HEK293T (cell line): ENCODE data around the gene PPWD1.

Experiments used
- CTCF ChIA-PET: fragments of 350-600 bp; formaldehyde crosslinking; extraction: SDS; loops from one replicate; lab custom pipeline; 2021; ENCODE audit warnings: antibody characterized with exemption, inconsistent platforms; lab: Yijun Ruan, JAX
- POLR2A ChIA-PET: fragments of 350-600 bp; formaldehyde crosslinking; extraction: SDS; loops from one replicate; lab custom pipeline; 2020; ENCODE audit warnings: antibody characterized with exemption, inconsistent platforms; lab: Yijun Ruan, JAX
- DNase-seq: peaks from one replicate; pipeline ENCODE4 v3.0.0; 2012; ENCODE audit warnings: mixed read lengths; ENCODE audit errors: extremely low spot score
- ARNT ChIP-seq: fragments of 450-650 bp; IDR thresholded peaks from 2 replicates; pipeline ENCODE4 v1.6.1; 2017; ENCODE audit warnings: mild to moderate bottlenecking
- BHLHE40 ChIP-seq: fragments of 450-650 bp; IDR thresholded peaks from 2 replicates; pipeline ENCODE4 v1.6.1; 2016; ENCODE audit warnings: mild to moderate bottlenecking, moderate library complexity, borderline replicate concordance
- CTBP1 ChIP-seq: fragments of 450-650 bp; IDR thresholded peaks from 2 replicates; pipeline ENCODE4 v1.6.1; 2016; ENCODE audit warnings: borderline replicate concordance
- ELF4 ChIP-seq: fragments of 450-650 bp; IDR thresholded peaks from 2 replicates; pipeline ENCODE4 v1.6.1; 2017; ENCODE audit warnings: antibody characterized with exemption
- FOXA1 ChIP-seq: fragments of 450-650 bp; IDR thresholded peaks from 2 replicates; pipeline ENCODE4 v1.6.1; 2016; ENCODE audit warnings: mild to moderate bottlenecking
- FOXK2 ChIP-seq: fragments of 450-650 bp; IDR thresholded peaks from 2 replicates; pipeline ENCODE4 v1.6.1; 2016; ENCODE audit warnings: mild to moderate bottlenecking
- FOXM1 ChIP-seq: fragments of 450-650 bp; IDR thresholded peaks from 2 replicates; pipeline ENCODE4 v1.6.1; 2017; ENCODE audit warnings: mild to moderate bottlenecking, borderline replicate concordance
- HDGF ChIP-seq: fragments of 450-650 bp; IDR thresholded peaks from 2 replicates; pipeline ENCODE4 v1.6.1; 2017; ENCODE audit warnings: antibody characterized with exemption, borderline replicate concordance
- L3MBTL2 ChIP-seq: fragments of 450-650 bp; conservative IDR thresholded peaks from 2 replicates; pipeline ENCODE4 v1.6.1; 2016; ENCODE audit warnings: mild to moderate bottlenecking
- LEF1 ChIP-seq: fragments of 450-650 bp; IDR thresholded peaks from 2 replicates; pipeline ENCODE4 v1.6.1; 2017; ENCODE audit warnings: mild to moderate bottlenecking, borderline replicate concordance
- NFRKB ChIP-seq: fragments of 450-650 bp; IDR thresholded peaks from 2 replicates; pipeline ENCODE4 v1.6.1; 2016; ENCODE audit warnings: mild to moderate bottlenecking, moderate library complexity
- PKNOX1 ChIP-seq: fragments of 450-650 bp; IDR thresholded peaks from 2 replicates; pipeline ENCODE4 v1.6.1; 2016
- SP1 ChIP-seq: fragments of 450-650 bp; IDR thresholded peaks from 2 replicates; pipeline ENCODE4 v1.6.1; 2017
- SUZ12 ChIP-seq: fragments of 450-650 bp; IDR thresholded peaks from 2 replicates; pipeline ENCODE4 v1.6.1; 2016; ENCODE audit warnings: mild to moderate bottlenecking
- TARDBP ChIP-seq: fragments of 450-650 bp; IDR thresholded peaks from 2 replicates; pipeline ENCODE4 v1.6.1; 2016
- ZNF384 ChIP-seq: fragments of 450-650 bp; IDR thresholded peaks from 2 replicates; pipeline ENCODE4 v1.6.1; 2016

Gene PPWD1

GRCh38 chr5:65556718-65557117 lies 6.4 kb upstream of the PPWD1 start:
- TF ChIP-seq NFRKB (no peak), FOXK2 (no peak), ZNF384 (no peak), PKNOX1 (no peak), FOXM1 (no peak), SUZ12 (no peak), LEF1 (no peak), HDGF (no peak), CTBP1 (no peak), BHLHE40 (no peak), ARNT (no peak), FOXA1 (no peak), SP1 (no peak), L3MBTL2 (no peak), ELF4 (no peak), TARDBP (no peak)
- ChIA-PET CTCF (no interaction called here), POLR2A (no interaction called here)
- DNase-seq: no peak

- DNase-seq: no peak
- POLR2A ChIA-PET: interaction anchor here (1.0 to 1.8 kb wide), 3 partner anchors 10 to 82 kb away, joined by 3 to 10 read pairs (median 3); partner anchors contain the start of gene ADAMTS6
- CTCF ChIA-PET: no interaction called here
- TF ChIP-seq SP1 (no peak), LEF1 (no peak), FOXK2 (no peak), ZNF384 (no peak), ARNT (no peak), CTBP1 (no peak), ELF4 (no peak), FOXM1 (no peak), HDGF (no peak), SUZ12 (no peak), FOXA1 (no peak), BHLHE40 (no peak), L3MBTL2 (no peak), PKNOX1 (no peak), NFRKB (no peak), TARDBP (no peak)
Measured at GRCh38 chr5:65563777-65564176, 681 bp downstream of the PPWD1 start.

GRCh38 chr5:65566505-65566904 lies 3.4 kb downstream of the PPWD1 start:
- POLR2A ChIA-PET: no interaction called here
- CTCF ChIA-PET: no interaction called here
- TF ChIP-seq FOXK2: no peak
- TF ChIP-seq CTBP1: no peak
- TF ChIP-seq TARDBP: no peak
- no peak for TF ChIP-seq ELF4
- no peak for TF ChIP-seq FOXA1
- TF ChIP-seq NFRKB: no peak
- TF ChIP-seq BHLHE40: no peak
- TF ChIP-seq ZNF384: no peak
- TF ChIP-seq SUZ12: no peak
- TF ChIP-seq ARNT: no peak
- no peak for TF ChIP-seq FOXM1
- no peak for TF ChIP-seq SP1
- TF ChIP-seq PKNOX1: no peak
- TF ChIP-seq LEF1: no peak
- no peak for TF ChIP-seq L3MBTL2
- no peak for TF ChIP-seq HDGF
- DNase-seq: no peak

- ChIA-PET POLR2A (no interaction called here), CTCF (no interaction called here)
- no peak for TF ChIP-seq SP1
- TF ChIP-seq NFRKB: no peak
- TF ChIP-seq FOXA1: no peak
- no peak for TF ChIP-seq FOXM1
- no peak for TF ChIP-seq TARDBP
- TF ChIP-seq LEF1: no peak
- TF ChIP-seq PKNOX1: no peak
- TF ChIP-seq ARNT: no peak
- TF ChIP-seq ELF4: no peak
- no peak for DNase-seq
Measured at GRCh38 chr5:65570598-65571226, 7.6 kb downstream of the PPWD1 start.

- DNase-seq: no peak
- ChIA-PET CTCF (no interaction called here), POLR2A (interaction anchor here (0.7 kb wide), 1 partner anchor 15 kb away, joined by 3 read pairs; no protein-coding TSS in a partner anchor)
- no peak for TF ChIP-seq FOXK2
Measured at GRCh38 chr5:65577141-65577540, 14.0 kb downstream of the PPWD1 start.
